Globus pallidus (tissue), 1 donor: ENCODE results near the gene AP5Z1.

ENCODE experiments used
- DNase-seq: peaks from one replicate; pipeline ENCODE4 v3.0.0-alpha.2; 2015; ENCODE audit warnings: low spot score

Gene AP5Z1, protein sequence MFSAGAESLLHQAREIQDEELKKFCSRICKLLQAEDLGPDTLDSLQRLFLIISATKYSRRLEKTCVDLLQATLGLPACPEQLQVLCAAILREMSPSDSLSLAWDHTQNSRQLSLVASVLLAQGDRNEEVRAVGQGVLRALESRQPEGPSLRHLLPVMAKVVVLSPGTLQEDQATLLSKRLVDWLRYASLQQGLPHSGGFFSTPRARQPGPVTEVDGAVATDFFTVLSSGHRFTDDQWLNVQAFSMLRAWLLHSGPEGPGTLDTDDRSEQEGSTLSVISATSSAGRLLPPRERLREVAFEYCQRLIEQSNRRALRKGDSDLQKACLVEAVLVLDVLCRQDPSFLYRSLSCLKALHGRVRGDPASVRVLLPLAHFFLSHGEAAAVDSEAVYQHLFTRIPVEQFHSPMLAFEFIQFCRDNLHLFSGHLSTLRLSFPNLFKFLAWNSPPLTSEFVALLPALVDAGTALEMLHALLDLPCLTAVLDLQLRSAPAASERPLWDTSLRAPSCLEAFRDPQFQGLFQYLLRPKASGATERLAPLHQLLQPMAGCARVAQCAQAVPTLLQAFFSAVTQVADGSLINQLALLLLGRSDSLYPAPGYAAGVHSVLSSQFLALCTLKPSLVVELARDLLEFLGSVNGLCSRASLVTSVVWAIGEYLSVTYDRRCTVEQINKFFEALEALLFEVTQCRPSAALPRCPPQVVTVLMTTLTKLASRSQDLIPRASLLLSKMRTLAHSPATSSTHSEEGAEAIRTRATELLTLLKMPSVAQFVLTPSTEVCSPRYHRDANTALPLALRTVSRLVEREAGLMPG

DNA sequence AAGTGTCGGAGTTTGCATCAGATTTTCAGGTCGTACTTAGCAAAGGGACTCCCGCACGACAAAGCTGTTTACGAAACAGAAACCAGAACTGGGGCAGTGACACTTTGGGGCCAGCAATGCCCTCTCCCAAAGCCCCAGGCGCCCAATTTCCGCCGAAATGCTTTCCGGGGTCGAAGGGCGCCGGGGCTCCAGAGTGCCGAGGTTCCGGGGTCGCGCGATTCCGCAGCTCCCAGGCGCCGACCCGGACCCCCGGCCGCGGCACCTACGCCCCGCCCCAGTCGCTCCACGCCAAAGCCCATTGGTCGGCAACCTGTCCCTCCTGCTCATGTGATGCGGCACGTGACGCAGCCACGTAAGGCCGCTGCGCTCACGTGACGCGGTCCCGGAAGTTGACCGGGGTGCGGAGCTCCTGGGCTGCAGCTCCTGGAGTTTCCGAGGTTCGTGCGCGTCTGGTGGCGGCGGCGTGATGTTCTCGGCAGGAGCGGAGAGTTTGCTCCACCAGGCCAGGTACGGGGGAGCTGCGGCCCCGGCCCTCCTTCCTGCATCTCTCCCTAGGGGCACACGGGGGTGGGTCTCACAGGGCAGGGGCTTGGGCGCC, at the start of gene AP5Z1:
Gene AP5Z1 (plus strand): TSS at position 374 of the 598 bp plus-strand sequence. CDS start 93 bp downstream, at position 467.
- DNase-seq: peak; percentile 95

DNA sequence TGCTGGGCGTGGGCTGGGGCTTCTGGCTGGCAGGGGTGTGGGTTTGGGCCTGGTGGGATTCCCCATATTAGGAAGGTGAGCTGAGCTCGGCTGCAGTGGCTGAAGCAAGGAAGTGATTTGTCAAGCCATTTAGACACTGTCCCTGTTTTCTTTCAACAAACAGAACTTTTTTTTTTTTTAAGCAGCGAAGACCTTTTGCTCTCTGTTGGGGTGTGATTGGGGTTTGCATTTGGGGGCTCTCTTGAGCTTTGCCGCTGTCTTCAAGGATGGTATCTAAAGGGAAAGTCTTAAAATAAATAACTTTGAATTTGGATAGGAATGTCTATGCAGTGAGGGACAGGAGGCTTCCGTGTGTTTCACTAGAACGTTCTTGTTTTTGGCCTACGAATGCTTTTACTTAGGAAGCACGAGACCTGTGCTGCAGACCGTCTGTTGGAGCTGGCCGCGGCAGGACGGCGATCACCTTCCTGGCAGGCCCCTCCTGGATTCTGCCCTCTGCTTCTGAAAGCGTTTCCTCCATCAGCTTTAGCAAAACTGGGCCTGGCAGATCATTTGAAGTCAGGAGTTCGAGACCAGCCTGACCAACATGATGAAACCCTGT, 49.5 kb upstream of the AP5Z1 start:
- DNase-seq: no peak

- no peak for DNase-seq
These were observed 48.9 kb upstream of the AP5Z1 start for GRCh38 chr7:4726566-4726965.

- no peak for DNase-seq
These were observed 47.3 kb upstream of the AP5Z1 start for GRCh38 chr7:4727914-4728705.

- no peak for DNase-seq
These were observed 46.2 kb upstream of the AP5Z1 start for GRCh38 chr7:4729266-4729665.

- DNase-seq: no peak
These were observed 45.1 kb upstream of the AP5Z1 start for GRCh38 chr7:4730276-4730675.

DNA sequence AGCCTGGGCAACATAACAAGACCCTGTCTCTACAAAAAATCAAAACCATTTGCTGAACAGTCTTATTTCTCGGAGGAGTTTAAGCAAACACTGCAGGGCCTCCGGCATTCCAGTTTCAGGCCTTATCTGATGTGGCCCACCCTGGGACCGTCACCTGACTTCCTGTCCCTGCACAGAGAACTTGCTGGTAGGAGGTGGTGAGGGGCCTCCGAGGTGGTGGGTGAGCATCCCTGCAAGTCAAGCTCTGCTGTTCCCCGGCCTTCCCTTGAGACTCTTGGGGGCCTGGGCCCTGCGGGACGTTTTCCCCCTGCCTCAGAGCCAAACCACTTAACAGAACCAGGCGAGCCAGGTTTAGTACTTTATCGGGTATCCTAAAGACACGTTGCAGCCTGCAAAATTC, 44.5 kb upstream of the AP5Z1 start:
- DNase-seq: no peak

- DNase-seq: no peak
These were observed 43.6 kb upstream of the AP5Z1 start for GRCh38 chr7:4731803-4732202.

GRCh38 chr7:4733936-4734528, 41.4 kb upstream of the AP5Z1 start:
- DNase-seq: no peak

GRCh38 chr7:4734587-4735345, 40.7 kb upstream of the AP5Z1 start:
- DNase-seq: peak; percentile 84

GRCh38 chr7:4737300-4737699, 38.1 kb upstream of the AP5Z1 start:
- DNase-seq: no peak

- no peak for DNase-seq
These were observed 36.5 kb upstream of the AP5Z1 start for GRCh38 chr7:4738711-4739527.

DNA sequence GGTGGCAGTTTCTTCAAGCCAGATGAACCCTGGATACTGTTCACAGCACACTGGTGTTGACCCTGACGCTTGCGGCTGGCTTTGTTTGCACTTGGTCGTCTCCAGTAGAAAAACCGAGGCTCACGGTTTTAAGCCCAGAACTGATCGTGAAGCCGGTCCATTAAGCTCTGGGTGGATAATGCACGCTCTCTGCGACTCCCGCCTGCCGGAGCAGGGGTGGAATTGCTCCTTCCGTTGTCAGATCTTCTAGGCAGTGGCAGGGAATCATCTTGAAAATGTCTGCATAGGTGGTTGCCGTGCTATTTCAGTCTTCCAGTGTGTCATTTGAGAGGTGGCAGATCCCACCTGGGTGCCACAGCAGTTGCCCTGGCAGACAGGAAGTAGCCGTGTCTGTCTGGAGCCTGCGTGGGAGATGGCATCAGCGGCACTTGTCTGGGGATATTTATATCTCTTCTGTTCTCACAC, 35.9 kb upstream of the AP5Z1 start:
- DNase-seq: peak; percentile 75

DNA sequence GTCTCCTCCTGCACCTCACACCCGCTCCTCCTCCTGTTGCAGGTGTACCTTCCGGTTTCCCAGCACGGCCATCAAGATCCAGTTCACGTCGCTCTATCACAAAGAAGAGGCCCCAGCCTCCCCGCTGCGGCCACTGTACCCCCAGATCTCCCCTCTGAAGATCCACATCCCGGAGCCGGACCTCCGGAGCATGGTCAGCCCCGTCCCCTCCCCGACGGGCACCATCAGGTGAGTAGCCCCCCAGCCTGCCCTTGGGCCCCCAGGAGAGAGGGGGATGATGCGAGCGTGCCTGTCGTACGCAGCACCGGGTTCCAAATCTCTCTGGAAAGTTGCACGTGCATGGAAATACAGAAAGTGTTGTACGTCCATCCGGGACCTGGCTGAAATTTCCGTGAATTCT, 34.6 kb upstream of the AP5Z1 start:
- no peak for DNase-seq

- peak; percentile 82 for DNase-seq
These were observed 33.3 kb upstream of the AP5Z1 start for GRCh38 chr7:4742051-4742573.

DNA sequence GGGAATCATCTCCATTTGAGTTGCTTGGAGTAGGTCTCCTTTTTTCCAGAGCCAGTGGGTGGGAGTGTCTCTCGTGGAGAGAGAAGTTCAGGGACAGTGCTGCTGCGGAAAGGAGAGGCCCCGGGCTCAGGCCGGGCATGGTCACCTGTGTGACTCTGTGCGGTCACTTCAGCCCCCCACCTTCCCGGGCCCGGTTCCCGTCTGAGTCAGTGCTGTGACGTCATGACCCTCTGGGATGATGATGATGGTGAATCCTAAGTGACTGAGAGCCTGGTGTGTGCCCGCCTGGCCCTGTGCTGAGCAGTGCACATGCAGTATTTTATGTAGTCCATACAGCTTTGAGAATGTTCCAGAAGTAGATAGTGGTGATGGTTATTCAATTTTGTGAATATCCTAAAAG, 32.6 kb upstream of the AP5Z1 start:
- DNase-seq: no peak

GRCh38 chr7:4744391-4745264, 30.8 kb upstream of the AP5Z1 start:
- DNase-seq: peak; percentile 94

- DNase-seq: no peak
These were observed 30.0 kb upstream of the AP5Z1 start for GRCh38 chr7:4745265-4745919.
